Measurements from ENCODE around the gene ACTL10. TPM values are rescaled to one million over a fixed set of nuclear protein-coding genes. Genes with fewer than 3 reads are reported as not detected.
A peak's percentile ranks its signal among the peaks of the same experiment; 100 is the strongest.

Gene ACTL10
- total and polyA plus RNA-seq, 2 of the 13 experiments (the other 11 are each of a cell fraction or from before 2014, with no cell fraction given), result not detected

- peak; percentile 4; the same call in 1 of the 2 replicates for TF ChIP-seq ZNF580 (CRISPR knock-in tag; IDR thresholded peaks at IDR 0.05; ENCODE audit: borderline replicate concordance, low read depth)
- TF ChIP-seq MIXL1 (CRISPR knock-in tag; IDR thresholded peaks at IDR 0.05), result 0 out of 2 replicates have a peak, but pooled peaks have one; percentile 28
- no peak for TF ChIP-seq DPF2 (CRISPR knock-in tag; IDR thresholded peaks at IDR 0.05; ENCODE audit: borderline replicate concordance, low read depth)
- TF ChIP-seq THRA (CRISPR knock-in tag; IDR thresholded peaks at IDR 0.05; ENCODE audit: borderline replicate concordance), result 0 out of 2 replicates have a peak, but pooled peaks have one; percentile 29
- TF ChIP-seq RXRB (CRISPR knock-in tag; IDR thresholded peaks at IDR 0.05; ENCODE audit: borderline replicate concordance), result peak; percentile 56; the same call in 1 of the 2 replicates
- no peak for TF ChIP-seq ZNF253 (CRISPR knock-in tag; IDR thresholded peaks at IDR 0.05; ENCODE audit: borderline replicate concordance)
- no peak for TF ChIP-seq ZNF225 (CRISPR knock-in tag; IDR thresholded peaks at IDR 0.05)
- no peak for TF ChIP-seq NAIF1 (CRISPR knock-in tag; IDR thresholded peaks at IDR 0.05; ENCODE audit: borderline replicate concordance)
- TF ChIP-seq ZNF629 (CRISPR knock-in tag; conservative IDR thresholded peaks at IDR 0.05), result peak; percentile 76
- TF ChIP-seq STAT5B (CRISPR knock-in tag; IDR thresholded peaks at IDR 0.05), result no peak
- peak; percentile 79 for TF ChIP-seq PAXIP1 (CRISPR knock-in tag; conservative IDR thresholded peaks at IDR 0.05)
- TF ChIP-seq LCORL (IDR thresholded peaks at IDR 0.05), result no peak
- TF ChIP-seq LCORL (CRISPR knock-in tag; IDR thresholded peaks at IDR 0.05), result peak; percentile 36; the same call in 1 of the 2 replicates
- peak; percentile 36; the same call in 1 of the 2 replicates for TF ChIP-seq POGZ (CRISPR knock-in tag; IDR thresholded peaks at IDR 0.05)
- no peak for TF ChIP-seq SP1 (IDR thresholded peaks at IDR 0.05)
- TF ChIP-seq SP1 (CRISPR knock-in tag; IDR thresholded peaks at IDR 0.05), result 0 out of 2 replicates have a peak, but pooled peaks have one; percentile 3
- TF ChIP-seq NR2F1 (CRISPR knock-in tag; IDR thresholded peaks at IDR 0.05), result 0 out of 4 replicates have a peak, but pooled peaks of 1 of the 2 experiments have one; percentile 35
- peak; percentile 52 for TF ChIP-seq NR2F6 (IDR thresholded peaks at IDR 0.05)
- TF ChIP-seq NR2F6 (CRISPR knock-in tag; IDR thresholded peaks at IDR 0.05), result no peak
- TF ChIP-seq PPARG (CRISPR knock-in tag; conservative IDR thresholded peaks at IDR 0.05), result 0 out of 2 replicates have a peak, but pooled peaks have one; percentile 23
- TF ChIP-seq CENPX (CRISPR knock-in tag; IDR thresholded peaks at IDR 0.05), result no peak
- TF ChIP-seq SMYD3 (CRISPR knock-in tag; IDR thresholded peaks at IDR 0.05), result no peak
Observed at GRCh38 chr20:33709398-33709797, 42.7 kb downstream of the ACTL10 start (continued).
